8988T (cell line): ENCODE data around the gene USP7.
"Not testable (repeated sequence)": the region's sequence is repeated elsewhere in the genome, so short reads cannot be mapped to it uniquely, and the experiment has no call there.

Experiments used
- DNase-seq: peaks from one replicate; pipeline ENCODE4 v3.0.0; 2011

Gene USP7

DNA sequence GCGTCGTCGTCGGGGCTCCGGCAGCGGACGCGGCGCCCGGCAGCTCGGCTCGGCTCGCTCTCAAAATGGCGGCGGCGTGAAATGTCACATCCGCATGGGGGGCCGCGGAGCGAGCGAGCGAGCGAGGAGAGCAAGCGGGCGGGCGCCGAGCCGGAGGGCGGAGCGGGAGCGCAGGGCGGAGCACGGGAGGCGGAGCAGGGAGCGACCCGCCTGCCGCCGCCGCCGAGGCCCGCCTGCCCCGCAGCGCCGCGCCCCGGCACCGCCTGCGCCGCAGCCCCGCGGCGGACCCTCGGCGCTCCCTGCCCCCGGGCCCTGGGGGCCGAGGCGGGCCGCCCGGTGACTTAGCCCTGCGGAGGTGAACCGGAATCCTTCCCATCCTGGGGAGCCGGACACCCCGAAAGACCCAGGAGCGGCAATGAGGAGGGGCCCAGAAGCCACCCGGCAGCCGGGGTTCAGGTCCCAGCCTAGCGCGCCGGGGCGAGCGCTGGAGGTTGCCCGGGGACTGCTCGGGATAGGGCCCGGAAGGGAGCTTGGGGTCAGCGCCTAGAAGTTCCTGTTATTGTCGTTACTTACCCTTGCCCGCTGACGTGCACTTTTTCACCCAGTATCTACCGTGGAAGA lies at the start of gene USP7:
Gene USP7 (minus strand): TSS at position 86 of the 621 bp plus-strand sequence. CDS start 621 bp downstream, outside the sequence.
- peak; percentile 94 for DNase-seq

DNA sequence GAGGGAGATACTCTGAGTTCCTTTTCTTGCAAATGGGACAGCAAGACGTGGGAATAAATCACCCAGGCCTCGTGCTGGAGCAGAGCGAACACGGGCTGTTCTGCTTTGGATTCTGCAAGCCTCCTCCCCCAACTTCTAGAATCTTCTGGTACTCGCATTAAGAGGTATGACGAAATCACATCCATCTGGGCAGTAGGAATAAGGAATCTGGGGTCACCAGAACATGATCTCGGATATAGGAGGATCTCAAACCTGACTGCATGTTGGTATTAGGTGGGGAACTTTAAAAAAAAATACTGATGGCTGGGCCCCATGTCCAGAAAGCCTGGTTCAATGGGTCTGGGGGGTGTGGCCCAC lies 49.8 kb upstream of the USP7 start:
- no peak for DNase-seq

DNA sequence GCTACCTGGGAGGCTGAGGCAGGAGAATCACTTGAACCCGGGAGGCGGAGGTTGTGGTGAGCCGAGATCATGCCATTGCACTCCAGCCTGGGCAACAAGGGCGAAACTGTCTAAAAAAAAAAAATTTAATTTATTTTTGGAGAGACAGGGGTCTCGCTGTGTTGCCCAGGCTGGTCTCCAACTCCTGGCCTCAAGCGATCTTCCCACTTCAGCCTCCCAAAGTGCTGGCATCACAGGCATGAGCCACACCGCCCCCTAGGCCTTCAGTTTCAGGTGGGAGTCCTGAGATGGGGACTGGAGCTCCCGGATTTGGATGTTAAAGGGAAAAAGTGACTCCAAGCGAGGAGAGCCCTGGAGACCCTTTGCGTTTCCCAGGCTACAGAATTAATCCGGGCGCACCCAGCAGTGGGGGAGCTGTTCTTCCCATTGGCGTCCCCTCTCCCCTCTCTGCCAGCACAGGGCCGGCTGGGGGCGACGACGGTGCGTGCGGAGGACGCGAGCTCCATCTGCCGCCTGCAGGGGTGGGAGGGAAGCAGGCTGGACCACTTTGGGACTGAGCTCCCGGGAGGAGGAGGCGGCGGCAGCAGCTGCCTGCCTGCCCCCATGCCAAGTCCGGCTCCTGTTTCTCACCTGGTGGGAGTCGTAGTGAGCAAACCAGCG lies 49.3 kb upstream of the USP7 start:
- DNase-seq, result no peak

DNA sequence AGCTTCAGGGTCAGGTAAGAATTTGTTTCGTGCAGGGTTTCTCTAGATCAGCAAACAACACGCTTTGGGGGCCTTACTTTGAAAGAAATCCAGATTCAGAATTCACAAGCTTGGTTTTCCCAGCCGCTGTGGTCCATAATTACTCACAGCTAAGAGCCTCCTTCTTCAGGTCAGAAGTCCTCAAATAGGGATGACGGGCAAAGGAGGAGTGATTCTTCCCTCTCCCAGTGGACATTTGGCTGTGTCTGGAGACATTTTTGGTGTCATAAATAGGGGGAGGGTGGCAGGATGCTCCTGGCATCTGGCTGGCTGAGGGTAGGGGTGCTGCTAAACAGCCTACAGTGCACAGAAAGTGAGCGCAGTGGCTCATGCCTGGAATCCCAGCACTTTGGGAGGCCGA lies 48.6 kb upstream of the USP7 start:
- DNase-seq, result no peak

DNA sequence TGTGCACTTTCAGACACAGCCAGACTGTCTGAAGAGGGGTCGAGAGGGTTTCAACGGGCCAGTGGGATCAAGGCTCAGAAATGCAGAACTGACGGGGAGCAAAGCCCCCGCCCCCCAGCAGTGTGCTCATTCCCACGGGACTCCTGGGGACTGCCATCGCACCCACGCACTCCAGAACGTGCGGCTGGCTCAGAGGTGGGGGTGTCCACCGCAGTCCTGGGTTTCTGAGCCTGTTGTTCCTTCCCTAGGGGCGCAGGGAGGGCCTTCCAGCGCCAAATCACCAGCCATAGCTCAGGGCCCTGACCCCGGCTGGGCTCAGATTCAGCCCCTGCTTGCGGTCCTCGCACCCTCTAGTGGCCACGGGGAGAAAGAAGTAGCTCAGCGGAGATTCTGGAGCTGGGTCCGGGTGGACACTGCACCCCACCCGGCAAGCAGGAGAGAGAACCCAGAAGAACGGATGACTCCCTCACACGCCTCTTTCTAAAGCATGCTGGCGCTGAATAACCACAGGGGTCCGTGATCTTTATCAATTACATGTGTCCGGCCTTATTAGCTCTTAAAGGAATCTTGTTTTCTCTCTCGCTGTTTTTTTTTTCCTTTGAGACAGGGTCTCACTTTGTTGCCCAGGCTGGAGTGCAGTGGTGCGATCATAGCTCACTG lies 45.0 kb upstream of the USP7 start:
- peak; percentile 88 for DNase-seq

DNA sequence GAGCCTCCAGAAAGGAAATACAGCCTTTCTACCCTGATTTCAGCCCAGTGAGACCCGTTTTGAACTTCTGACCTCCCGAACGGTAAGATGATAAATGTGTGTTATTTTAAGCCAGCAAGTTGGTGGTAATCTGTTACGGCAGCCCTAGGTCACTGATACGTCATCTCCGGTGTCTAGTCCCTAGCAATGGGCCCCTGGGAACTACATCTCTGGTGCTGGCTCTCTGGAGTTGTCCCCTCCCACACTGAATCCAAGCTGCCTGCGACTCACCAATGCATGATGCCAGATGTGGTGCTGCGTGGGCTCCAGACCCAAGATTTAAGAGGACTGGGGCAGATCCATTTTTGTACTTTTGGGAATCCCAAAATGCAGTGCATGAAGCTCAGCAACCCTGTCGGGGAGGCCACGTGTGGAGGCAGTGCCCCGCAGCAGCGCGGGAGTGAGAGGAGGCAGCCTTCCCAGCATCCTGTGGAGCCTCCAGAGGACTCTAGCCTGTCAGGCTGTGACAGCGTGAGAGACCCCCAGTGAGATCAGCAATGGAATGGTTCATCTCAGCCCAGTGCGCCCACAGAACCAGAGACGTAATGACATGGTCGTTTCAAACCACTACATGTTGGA lies 43.6 kb upstream of the USP7 start:
- DNase-seq, result no peak

DNA sequence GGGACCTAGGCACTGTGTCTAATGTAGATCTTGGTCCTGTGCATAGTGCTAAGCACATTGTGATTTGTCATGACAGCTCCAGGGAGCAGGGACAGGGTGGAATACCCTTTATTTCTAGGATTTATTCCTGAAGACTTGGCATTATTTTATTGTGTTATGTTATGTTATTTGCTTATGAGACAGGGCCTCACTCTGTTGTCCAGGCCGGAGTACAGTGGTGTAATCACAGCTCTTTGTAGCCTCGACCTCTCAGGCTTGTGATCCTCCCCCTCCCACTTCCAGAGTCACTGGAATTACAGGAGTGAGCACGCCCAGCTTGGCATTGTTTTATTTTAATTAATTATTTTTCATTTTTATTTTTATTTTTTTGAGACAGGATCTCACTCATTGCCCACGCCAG lies 40.5 kb upstream of the USP7 start:
- no peak for DNase-seq

DNA sequence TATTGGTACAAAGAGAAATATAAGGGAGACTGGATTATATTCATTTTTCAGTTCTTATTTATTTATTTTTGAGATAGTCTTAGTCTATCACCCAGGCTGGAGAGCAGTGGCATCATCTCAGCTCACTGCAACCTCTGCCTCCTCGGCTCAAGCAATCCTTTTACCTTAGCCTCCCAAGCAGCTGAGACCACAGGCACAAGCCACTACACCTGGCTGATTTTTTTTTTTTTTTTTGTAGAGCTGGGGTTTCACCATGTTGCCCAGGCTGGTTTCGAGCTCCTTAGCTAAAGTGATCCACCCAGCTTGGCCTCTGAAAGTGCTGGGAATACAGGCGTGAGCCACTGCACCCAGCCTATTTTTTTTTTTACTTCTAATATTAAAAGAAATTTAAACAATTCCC lies 40.1 kb upstream of the USP7 start:
- no peak for DNase-seq

DNA sequence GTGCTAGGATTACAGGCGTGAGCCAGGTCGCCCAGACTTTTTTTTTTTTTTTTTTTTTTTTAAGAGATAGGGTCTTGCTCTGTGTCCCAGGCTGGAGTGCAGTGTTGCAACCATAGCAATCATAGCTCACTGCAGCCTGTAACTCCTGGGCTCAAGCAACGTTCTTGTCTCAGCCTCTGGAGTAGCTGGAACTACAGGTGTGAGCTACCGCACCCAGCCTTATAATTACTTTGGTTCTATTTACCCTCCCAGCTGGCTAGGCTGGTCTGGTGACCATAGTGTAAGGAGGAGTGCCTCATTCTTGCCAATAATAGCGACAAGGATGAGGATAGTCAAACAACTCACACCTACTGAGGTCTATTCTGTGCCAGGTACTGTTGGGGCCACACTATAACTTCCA lies 39.6 kb upstream of the USP7 start:
- DNase-seq, result no peak

DNA sequence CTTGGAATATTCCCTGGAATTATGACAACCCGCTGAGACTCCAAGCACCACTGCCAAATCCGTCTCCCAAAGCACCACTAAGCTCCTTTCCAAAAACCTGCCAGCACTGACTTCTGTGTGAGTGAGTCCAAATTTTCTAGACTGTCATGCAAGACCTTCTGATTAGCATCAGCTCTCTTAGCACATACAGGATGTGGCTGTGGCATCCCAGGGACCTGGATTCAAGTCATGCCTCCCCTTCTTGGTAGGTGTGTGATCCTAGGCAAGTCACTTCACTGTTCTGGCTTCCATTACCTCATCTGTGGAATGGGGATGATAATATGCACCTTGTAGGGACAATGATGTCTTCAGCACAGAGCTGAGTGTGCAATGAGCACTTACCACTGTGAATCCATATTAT lies 38.3 kb upstream of the USP7 start:
- no peak for DNase-seq

DNA sequence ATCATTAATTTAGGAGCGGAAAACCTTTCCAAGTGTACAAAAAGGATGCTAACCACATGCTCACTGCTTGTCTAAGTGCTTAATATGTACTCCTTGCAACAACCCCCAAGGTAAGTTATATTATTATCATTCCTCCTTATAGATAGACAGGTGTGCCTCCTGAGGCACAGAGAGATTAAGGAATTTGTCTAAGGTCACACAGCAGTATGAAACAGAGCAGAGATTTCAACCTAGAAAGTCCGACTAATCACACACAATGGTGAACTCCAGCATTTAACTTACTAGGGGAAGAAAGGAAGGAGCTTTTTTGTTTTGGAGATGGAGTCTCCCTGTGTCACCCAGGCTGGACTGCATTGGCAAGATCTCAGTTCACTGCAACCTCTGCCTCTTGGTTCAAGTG lies 37.0 kb upstream of the USP7 start:
- no peak for DNase-seq

DNA sequence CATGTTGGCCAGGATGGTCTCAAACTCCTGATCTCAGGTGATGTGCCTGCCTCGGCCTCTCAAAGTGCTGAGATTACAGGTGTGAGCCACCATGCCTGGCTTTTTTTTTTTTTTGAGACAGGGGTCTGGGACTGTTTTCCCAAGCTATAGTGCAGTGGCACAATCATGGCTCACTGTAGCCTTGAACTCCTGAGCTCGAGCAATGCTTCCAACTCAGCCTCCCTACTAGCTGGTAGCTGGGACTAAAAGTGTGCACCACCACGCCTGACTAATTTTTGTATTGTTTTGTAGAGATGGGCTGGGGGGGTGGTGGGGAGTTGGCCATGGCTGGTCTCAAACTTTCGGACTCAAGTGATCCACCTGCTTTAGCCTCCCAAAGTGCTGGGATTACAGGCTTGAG lies 36.1 kb upstream of the USP7 start:
- DNase-seq, result no peak

DNA sequence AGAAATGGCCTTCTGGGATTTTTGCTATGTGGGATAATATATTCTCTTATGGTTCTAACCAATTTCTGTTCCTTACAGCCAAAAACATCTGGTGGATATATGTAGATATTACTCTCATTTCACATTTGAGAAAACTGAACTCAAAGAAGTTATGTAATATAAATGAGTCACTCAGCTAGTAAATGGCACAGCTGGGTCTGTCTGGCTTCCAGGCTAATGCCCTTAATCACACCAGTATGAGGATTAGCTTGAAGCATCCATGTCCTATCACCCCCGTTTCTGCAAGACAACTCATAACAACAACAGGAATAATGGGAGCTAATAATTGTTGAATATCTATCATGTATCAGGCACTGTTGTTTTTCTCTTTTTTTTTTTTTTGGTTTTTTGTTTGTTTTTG lies 34.4 kb upstream of the USP7 start:
- DNase-seq, result no peak

DNA sequence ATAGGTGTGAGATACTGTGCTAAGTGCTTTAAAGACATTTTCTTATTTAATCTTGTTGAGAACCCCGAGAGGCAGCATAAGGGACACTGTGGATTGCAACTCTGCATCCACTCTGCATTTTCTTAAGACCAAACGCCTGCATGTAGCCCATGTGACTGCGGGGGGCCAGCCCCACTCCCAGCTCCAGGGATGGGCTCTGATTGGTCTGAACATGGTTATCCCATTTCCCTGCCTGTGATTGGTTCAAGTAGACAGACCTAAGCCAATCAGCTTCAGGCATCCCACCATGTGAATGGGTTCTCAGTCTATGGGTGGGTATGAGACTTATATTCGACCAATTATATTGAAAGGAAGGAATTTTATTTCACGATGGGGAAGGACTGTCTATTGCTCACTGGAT lies 33.2 kb upstream of the USP7 start:
- DNase-seq, result no peak

DNA sequence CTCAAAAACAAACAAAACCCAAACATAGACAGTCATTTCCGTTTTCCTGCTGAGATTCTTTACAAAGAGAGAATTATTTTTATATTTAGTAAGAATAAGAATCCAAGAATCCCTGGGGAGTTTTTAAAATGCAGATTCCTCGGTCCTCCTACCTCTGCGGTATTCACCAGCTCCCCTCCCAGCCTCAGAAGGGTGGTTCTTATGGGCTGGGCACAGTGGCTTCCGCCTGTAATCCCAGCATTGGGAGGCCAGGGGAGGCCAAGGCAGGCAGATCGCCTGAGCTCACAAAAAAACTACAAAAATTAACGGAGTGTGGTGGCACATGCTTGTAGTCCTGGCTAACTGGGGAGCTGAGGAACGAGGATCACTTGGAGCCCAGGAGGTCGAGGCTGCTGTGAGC lies 26.7 kb upstream of the USP7 start:
- DNase-seq, result no peak

DNA sequence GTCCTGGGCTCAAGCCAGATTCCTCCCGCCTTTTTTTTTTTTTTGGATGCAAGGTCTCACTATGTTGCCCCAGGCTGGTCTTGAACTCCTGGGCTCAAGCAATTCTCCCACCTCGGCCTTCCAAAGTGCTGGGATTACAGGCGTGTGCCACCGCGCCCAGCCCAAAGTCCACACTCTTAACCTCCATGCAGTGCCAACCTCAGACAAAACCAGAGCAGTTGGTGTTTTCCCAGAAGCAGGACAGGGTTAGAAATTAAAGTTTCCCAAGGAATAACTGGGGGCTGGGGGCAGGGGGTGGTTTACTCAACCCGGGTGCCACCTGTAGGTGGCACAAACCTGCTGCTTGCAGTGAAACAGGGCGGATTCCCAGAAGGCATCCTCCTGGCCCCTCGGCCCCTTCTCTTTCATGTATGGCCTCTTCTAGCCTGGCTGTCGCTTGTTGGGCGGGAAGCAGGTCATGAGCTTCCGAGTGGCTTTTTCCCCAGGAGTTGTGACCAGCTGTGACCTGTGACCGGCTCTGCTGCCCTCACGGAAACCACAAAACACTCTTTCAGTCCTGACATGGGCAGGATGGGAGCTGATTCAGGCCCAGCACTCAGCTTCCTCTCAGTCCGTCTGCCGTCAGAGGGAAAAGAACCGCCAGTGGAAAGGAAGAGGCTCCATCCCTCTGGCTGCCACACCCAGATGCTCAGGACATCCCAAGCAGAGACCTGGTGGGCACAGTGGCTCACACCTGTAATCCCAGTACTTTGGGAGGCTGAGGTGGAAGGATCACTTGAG lies 25.6 kb upstream of the USP7 start:
- no peak for DNase-seq

DNA sequence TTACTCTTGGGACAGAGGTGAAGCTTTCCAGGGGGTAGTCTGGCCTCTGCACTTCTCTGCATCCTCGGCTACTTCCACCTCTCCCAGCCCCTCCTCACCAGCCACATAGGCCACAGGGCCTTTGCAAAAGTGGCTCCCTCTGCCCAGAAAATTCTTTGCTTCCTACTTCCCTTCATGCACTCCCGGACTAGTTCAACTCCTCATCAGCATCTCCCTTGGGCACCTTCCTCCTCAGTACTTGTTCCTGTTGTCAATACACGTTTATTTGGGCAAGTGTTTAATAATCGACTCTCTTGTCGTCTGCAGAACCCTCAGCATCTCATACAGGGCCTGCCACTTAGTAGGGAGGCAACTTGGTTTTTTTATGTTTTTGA lies 23.1 kb upstream of the USP7 start:
- DNase-seq, result no peak

DNA sequence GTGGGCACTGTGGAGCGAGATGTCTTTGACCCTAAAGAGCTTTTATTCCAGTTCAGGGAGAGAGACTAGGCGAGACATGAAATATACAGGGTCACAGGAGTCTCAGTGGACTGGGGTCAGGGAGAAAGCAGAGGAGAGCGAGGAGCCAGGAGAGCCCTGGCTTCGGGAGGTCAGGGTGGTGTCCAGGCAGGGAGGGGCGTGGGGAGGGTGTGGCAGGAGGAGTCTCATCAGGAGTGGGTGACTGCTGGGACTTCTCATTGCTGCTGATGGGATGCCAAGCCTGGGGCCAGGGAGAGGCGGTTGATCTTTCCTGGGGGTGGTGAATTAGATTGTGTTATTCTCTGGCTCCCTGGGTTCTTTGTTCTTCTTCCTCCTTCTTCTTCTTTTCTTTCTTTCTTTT lies 22.4 kb upstream of the USP7 start:
- DNase-seq, result no peak

DNA sequence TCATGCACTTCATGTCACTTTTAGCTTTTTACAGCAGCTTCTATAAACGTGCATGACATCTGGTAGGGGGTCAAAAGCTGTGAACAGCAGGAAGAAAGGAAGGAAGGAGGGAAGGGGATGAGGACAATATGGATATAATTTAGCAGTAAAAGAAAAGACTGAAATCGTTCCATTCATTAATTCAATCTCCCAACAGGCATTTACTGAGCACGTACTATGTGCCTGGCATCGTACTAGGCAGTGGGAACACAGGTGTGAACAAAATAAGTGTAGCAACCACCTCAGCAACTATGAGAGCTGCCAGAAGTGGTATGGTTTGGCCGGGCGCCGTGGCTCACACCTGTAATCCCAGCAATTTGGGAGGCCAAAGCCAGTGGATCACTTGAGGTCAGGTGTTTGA lies 19.1 kb upstream of the USP7 start:
- no peak for DNase-seq

DNA sequence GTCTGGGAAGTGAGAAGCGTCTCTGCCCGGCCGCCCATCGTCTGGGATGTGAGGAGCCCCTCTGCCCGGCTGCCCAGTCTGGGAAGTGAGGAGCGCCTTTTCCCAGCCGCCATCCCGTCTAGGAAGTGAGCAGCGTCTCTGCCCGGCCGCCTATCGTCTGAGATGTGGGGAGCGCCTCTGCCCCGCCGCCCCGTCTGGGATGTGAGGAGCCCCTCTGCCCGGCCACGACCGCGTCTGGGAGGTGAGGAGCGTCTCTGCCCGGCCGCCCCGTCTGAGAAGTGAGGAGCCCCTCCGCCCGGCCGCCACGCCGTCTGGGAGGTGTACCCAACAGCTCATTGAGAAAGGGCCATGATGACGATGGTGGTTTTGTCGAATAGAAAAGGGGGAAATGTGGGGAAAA lies 18.2 kb upstream of the USP7 start:
- DNase-seq, result not testable (repeated sequence)

DNA sequence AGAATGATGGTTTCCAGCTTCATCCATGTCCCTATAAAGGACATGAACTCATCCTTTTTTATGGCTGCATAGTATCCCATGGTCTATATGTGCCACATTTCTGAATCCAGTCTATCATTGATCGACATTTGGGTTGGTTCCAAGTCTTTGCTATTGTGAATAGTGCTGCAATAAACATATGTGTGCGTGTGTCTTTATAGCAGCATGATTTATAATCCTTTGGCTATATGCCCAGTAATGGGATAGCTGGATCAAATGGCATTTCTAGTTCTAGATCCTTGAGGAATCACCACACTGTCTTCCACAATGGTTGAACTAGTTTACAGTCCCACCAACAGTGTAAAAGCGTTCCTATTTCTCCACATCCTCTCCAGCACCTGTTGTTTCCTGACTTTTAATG lies 12.5 kb upstream of the USP7 start:
- not testable (repeated sequence) for DNase-seq

DNA sequence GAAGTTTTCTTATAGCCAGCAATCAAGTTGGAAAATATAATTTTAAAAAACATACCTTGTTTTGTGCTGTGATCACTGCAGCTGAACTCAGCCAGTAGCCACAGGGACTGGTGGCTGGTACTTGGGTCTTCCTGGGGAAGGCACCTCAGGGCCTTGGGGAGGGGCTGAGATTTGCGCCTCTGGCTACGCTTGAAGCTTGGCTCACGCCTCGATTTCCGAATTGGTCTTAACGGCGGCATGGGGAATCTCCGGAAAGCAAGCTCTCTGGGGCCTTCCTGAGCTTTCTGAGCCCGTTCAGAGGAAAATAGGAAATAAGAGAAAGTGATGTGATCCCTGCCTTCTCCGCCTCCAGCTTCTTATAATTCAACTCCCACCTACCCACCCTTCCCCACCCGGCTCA lies 11.3 kb upstream of the USP7 start:
- no peak for DNase-seq

DNA sequence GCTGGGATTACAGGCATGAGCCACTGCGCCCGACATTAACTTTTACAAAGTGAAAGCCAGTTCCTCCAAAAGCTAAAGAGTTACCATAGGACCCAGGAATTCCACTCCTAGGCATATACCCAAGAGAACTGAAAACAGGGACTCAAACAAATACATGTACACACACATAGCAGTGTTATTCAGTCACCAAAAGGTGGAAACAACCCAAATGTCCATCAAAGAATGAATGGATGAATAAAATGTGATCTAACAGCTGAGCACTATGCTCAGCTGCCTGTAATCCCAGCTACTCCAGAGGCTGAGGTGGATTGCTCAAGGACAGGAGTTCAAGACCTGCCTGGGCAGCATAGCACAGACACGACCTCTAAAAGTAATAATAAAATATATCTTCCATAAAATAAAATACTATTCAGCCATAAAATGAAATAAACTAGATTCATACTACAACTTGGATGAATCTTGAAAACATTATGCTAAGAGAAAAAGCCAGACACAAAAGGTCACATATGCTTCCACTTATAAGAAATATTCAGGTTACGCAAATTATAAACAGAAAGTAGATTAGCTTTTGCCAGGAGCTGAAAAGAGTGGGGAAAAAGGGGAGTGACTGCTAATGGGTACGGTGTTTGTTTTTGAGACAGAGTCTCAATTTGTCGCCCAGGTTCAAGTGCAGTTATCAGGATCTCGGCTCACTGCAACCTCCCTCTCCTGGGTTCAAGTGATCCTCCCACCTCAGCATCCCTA lies 9.3 kb upstream of the USP7 start:
- DNase-seq, result no peak
